ENCODE results near the gene IQCK. TPM values are rescaled to one million over a fixed set of nuclear protein-coding genes. Genes with fewer than 3 reads are reported as not detected.
A peak's percentile ranks its signal among the peaks of the same experiment; 100 is the strongest.

IQCK gene
- total and polyA plus RNA-seq, 5 experiments from 2014 or later = 1.7 to 3.1 (median 2.3) TPM

DNA sequence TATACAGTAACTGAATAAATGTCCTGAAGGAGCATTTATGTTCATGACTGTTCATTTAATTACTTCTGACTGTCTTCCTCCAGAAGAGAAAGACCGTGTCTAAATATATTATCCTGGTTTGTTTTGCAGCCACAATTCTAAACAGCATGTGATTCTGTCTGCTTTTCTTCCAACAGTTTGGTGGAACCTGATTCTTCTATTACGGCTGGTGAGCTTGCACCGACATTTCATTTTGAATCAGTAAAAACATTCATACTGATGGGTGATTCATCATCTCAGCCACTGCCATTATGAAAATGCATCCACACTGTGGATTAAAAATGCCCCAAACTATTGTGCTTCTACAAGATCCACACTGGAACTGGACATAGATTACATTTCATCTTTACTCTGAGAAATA is 17.0 kb upstream of the IQCK start:
- ATAC-seq (no peak), DNase-seq (no peak)
- Mint-ChIP-seq H3K36me3 (peaks cover 3 to 74% (median 32%) of the 10 kb centered on the region in 3 donors), H3K4me3 (no peak overlapping the region), H3K27ac (peak overlapping the region in 5 of 10 donors; percentile 2 to 74 (median 68)), H3K27me3 (no peaks in the 10 kb centered on the region), H3K4me1 (peaks cover 16 to 35% (median 31%) of the 10 kb centered on the region in 4 donors), H3K9me3 (no peaks in the 10 kb centered on the region)
- POLR2A ChIA-PET = no interaction called here

DNA sequence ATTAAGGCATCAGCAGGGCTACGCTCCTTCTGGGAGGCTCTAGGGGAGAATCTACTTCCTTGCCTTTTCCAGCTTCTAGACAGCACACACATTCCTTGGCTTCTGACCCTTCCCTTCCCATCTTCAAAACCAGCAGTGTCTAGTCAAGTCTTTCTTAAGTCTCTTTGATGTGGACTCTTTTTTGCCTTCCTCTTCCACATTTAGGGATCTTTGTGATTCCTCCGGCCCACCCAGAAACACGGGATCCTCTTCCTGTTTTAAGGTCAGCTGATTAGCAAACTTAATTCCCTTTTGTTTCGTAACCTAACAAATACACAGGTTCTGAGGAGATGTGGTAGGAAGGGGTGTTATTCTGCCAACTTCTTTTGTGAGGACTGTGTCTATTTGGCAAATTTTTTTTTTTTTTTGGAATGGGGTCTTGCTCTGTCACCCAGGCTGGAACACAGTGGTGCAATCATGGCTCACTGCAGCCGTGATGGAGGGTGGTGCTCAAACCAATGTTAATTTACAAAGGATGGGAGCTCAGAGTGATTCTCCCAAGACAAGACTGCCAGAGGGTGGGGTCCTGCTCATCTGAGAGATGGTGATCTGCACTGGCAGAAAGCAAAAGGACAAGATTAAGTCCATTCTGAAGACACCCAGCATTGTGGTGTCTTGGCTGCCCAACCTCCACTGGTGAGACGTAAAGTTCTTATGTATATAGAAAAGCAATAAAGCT is 14.7 kb upstream of the IQCK start:
- Mint-ChIP-seq H3K4me1 (peaks cover 6 to 13% (median 10%) of the 10 kb centered on the region in 4 donors), H3K9me3 (no peaks in the 10 kb centered on the region), H3K27me3 (no peaks in the 10 kb centered on the region), H3K4me3 (no peak overlapping the region), H3K36me3 (peaks cover 3 to 86% (median 36%) of the 10 kb centered on the region in 3 donors), H3K27ac (peak overlapping the region in 6 of 10 donors; percentile 19 to 80 (median 52))
- POLR2A ChIA-PET = no interaction called here
- ATAC-seq (no peak), DNase-seq (no peak)

DNA sequence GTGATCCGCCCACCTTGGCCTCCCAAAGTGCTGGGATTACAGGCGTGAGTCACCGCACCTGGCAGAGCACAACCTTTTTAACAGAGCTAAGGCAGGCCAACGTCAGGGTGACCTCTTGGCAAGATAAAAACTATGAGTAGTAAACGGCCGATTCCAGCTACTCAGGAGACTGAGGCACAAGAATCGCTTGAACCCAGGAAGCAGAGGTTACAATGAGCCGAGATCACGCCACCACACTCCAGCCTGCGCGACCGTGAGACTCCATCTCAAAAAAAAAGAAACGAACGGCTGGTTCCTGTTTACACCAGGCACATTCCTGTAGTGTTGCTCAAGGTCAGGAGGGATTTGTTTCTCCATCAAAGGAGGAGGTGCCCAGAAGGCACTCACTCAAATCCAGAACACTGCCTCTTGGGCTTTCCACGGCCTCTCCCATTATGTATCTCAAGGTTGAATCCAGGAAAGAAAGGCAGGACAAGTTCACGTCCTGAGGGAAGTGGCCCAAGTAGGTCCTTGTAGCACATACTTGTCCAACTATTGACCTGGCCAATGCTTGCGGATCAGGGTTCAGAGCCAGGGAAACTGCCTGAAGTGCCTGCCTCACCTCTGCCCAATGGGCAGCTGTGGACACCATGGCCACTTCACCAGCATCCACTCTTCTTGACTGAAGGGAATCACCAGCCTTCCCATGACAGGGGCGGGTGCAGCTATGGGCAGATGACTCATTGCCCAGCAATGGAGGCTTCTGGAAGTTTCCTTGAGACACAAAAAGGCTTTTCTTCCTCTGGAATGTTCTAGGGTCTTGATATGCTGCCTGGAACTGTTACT is 13.5 kb upstream of the IQCK start:
- ATAC-seq (no peak), DNase-seq (no peak)
- no peaks in the 10 kb centered on the region for H3K9me3 Mint-ChIP-seq
- no peak overlapping the region for H3K4me3 Mint-ChIP-seq
- H3K36me3 Mint-ChIP-seq = peaks cover 3 to 88% (median 36%) of the 10 kb centered on the region in 3 donors
- H3K4me1 Mint-ChIP-seq = peaks cover 5 to 6% (median 5%) of the 10 kb centered on the region in 4 donors
- no peaks in the 10 kb centered on the region for H3K27me3 Mint-ChIP-seq
- H3K27ac Mint-ChIP-seq = peak overlapping the region in 3 of 10 donors; percentile 15 to 46 (median 45)
- POLR2A ChIA-PET = no interaction called here

DNA sequence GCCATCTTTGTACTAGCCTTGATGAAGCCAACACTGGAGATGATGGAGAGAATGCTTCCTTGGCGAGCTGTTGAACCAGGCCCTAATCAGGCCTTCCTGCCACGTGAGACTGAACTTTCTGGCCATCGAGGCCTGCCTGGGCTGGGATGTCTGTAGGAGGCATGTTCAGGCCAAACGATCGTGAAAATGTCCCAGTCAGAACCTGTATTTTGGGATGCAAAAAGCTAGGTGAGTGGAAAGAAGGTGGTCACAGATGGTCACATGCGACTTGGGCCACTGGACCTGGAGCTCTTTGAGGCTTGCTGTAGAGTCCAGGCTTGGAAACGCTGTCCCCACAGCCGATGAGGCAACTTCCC is 12.9 kb upstream of the IQCK start:
- H3K27me3 Mint-ChIP-seq = no peaks in the 10 kb centered on the region
- POLR2A ChIA-PET = no interaction called here
- peaks cover 3 to 88% (median 33%) of the 10 kb centered on the region in 3 donors for H3K36me3 Mint-ChIP-seq
- H3K27ac Mint-ChIP-seq = peak overlapping the region in 3 of 10 donors; percentile 15 to 46 (median 45)
- H3K4me3 Mint-ChIP-seq = no peak overlapping the region
- no peaks in the 10 kb centered on the region for H3K9me3 Mint-ChIP-seq
- peaks cover 4 to 11% (median 8%) of the 10 kb centered on the region in 4 donors for H3K4me1 Mint-ChIP-seq
- no peak for ATAC-seq
- DNase-seq = no peak

DNA sequence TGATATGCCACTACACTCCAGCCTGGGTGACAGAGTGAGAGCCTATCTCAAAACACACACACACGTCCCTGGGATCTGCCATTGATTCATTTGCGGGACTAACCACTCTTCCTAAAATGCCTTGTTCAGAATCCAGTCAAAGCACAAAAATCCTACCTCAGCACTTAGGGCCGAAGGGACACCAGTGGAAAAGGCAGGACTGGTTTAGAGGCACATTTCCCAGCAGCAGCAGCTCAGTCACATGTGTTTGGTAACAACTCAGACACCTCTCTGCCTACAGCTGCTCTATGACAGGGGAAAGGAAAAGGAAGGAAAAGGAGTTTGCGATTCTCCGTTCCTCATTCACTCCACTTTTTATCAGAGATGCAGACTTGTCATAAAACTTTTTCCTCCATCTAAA is 12.2 kb upstream of the IQCK start:
- Mint-ChIP-seq H3K27me3 (no peaks in the 10 kb centered on the region), H3K9me3 (no peaks in the 10 kb centered on the region), H3K4me1 (peaks cover 4 to 11% (median 7%) of the 10 kb centered on the region in 4 donors), H3K36me3 (peaks cover 3 to 86% (median 27%) of the 10 kb centered on the region in 3 donors), H3K27ac (peak overlapping the region in 4 of 10 donors; percentile 14 to 46 (median 20)), H3K4me3 (no peak overlapping the region)
- POLR2A ChIA-PET = no interaction called here
- ATAC-seq = no peak
- DNase-seq = no peak

DNA sequence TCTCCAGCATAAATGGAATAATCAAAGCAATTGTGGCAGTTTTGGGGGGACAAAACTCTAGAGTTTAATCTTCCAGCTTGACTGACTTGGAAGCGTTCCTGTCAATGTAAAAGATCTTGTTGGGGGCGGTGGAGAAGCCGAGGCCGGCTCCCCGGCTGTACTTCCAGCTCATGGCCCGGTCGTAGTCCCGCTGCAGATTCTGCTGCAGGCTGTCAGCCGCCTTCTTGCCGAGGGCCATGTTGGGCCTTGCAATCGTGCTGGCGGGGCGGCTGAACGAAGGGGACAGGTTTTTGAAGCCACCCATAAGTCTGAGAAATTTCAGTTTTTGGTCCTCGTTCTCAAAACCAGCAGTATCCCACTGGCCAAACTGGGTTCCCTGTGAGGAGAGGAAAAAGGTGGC is 11.2 kb upstream of the IQCK start:
- Mint-ChIP-seq H3K4me1 (peaks cover 4 to 12% (median 10%) of the 10 kb centered on the region in 4 donors), H3K36me3 (peaks cover 3 to 83% (median 27%) of the 10 kb centered on the region in 3 donors), H3K9me3 (no peaks in the 10 kb centered on the region), H3K27ac (peak overlapping the region in 2 of 10 donors; percentile 14 to 37), H3K27me3 (no peaks in the 10 kb centered on the region), H3K4me3 (no peak overlapping the region)
- ATAC-seq (no peak), DNase-seq (no peak)
- POLR2A ChIA-PET = interaction anchor here (1.6 kb wide), 1 partner anchor 11 kb away, joined by 6 read pairs; no protein-coding TSS in a partner anchor

DNA sequence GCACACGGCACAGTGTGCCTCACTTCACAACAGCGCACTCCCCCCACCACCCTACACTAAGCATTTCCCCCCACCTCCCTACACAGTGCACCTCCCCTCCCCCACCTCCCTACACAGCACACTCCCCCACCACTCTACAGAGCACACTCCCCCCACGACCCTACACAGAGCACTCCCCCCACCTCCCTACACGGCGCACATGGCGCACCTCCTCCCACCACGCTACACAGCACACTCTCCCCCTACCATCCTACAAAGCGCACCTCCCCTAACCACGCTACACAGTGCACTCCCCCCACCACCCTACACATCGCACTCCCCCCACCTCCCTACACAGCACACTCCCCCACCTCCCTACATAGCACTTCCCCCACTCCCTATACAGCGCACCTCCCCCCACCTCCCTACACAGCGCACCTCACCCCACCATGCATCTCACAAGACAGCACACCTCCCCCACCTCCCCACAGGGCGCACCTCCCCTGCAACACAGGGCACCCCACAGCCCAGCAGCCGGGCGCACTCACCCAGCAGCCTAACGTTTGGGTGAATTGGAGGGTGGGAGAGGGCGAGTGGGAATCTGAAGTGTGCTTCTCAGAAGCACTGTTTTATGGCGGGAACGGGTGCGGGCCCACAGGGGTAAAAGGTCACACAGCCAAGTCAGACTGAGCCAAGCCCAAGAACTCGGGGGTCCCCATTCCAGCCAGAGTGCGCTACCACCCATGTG is 10.3 kb upstream of the IQCK start:
- no peak overlapping the region for H3K4me3 Mint-ChIP-seq
- POLR2A ChIA-PET = interaction anchor here (1.6 kb wide), 1 partner anchor 12 kb away, joined by 6 read pairs; no protein-coding TSS in a partner anchor
- H3K27ac Mint-ChIP-seq = peak overlapping the region in 2 of 10 donors; percentile 37 to 54
- peaks cover 3 to 80% (median 21%) of the 10 kb centered on the region in 3 donors for H3K36me3 Mint-ChIP-seq
- H3K27me3 Mint-ChIP-seq = no peaks in the 10 kb centered on the region
- H3K4me1 Mint-ChIP-seq = peaks cover 4 to 12% (median 11%) of the 10 kb centered on the region in 4 donors
- H3K9me3 Mint-ChIP-seq = no peaks in the 10 kb centered on the region
- ATAC-seq (no peak), DNase-seq (no peak)

DNA sequence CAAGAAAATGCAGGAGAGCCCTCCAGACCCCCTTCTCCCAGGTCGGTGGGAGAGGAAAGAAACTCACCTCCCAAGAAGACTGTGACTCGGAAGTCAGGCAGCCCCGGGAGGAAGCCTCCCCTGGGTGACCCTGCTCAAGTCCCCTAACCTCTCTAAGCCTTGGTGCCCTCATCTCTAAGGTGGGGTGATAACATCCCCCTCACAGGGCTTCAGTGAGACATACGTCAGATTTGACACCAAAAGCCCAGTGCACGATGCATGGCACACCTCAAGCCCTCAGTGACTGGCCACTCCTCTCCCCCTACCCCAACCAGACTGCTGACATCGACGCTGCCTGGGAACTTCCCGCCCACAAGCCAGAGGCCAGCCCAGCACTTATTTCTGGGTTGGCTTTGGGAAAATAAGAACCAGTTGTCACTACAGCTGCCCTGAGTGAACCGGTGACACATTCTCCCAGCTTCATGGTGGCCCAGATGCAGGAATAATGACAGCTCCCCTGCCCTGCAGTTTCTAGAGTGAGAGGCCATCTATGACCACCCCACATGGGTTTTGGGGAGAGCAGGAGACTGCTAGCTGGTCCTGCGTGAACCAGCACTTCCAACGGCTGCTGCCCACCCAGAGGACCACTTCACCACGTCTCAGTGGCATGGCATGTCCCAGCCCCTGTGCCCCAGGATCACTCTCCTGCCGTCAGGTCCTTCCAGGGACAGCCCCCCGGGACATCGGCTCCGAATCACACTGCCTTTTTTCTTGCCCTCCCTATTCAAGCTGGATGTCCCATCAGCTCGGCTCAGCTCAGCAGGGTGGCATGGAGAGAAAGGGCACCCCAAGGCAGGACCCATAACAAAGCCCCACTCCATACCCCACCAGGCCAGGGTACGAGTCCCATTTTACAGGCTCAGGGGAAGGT is 9.5 kb upstream of the IQCK start:
- Mint-ChIP-seq H3K4me1 (peaks cover 1 to 16% (median 11%) of the 10 kb centered on the region in 4 donors), H3K27me3 (no peaks in the 10 kb centered on the region), H3K9me3 (no peaks in the 10 kb centered on the region), H3K27ac (peak overlapping the region in 5 of 10 donors; percentile 12 to 94 (median 53)), H3K4me3 (no peak overlapping the region), H3K36me3 (peaks cover 3 to 79% (median 19%) of the 10 kb centered on the region in 3 donors)
- ATAC-seq = no peak
- POLR2A ChIA-PET = interaction anchor here (1.2 kb wide), 1 partner anchor 10 kb away, joined by 5 read pairs; the partner anchor contains the start of genes IQCK and KNOP1
- DNase-seq = no peak

DNA sequence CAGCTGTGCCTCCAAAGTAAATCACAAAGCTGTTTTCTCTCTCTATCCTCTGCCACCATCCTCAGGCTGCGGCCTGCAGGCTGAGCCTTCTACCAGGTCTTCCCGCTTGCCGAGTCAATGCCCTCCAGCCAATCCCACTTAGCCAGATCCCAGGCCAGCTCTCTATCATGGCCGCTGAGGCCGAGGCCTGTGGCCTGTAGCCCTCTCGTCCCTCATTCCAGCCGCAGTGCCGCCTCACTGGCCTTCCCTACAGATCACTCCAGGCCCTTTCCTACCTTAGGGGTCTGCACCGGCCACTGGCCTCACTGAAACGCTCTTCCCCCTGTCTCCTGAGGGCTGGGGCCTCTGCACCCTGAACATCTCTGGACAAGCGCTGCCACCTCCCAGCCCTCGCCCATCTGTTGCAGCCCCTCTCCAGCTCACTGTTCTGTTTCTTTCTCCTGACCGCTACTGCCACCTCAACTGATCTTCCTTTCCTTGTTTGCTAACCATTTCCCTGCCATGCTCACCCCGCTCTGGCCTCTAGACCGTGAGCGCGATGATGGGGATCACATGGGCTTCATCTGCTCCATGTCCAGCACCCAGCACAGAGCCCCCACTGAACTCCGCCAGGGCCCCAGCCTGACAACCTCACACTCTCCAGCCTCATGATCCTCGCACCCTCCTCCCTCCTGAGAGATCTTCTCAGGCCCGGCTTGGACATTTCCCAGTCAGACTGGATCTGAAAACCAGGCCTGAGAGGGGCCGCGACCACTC is 8.5 kb upstream of the IQCK start:
- no peak for DNase-seq
- ATAC-seq = no peak
- Mint-ChIP-seq H3K27me3 (no peaks in the 10 kb centered on the region), H3K36me3 (peaks cover 9 to 79% (median 25%) of the 10 kb centered on the region in 3 donors), H3K4me1 (peaks cover 1 to 18% (median 18%) of the 10 kb centered on the region in 4 donors), H3K27ac (peak overlapping the region in 6 of 10 donors; percentile 32 to 94 (median 64)), H3K9me3 (no peaks in the 10 kb centered on the region), H3K4me3 (no peak overlapping the region)
- POLR2A ChIA-PET = interaction anchor here (1.2 kb wide), 1 partner anchor 9 kb away, joined by 5 read pairs; the partner anchor contains the start of genes IQCK and KNOP1

DNA sequence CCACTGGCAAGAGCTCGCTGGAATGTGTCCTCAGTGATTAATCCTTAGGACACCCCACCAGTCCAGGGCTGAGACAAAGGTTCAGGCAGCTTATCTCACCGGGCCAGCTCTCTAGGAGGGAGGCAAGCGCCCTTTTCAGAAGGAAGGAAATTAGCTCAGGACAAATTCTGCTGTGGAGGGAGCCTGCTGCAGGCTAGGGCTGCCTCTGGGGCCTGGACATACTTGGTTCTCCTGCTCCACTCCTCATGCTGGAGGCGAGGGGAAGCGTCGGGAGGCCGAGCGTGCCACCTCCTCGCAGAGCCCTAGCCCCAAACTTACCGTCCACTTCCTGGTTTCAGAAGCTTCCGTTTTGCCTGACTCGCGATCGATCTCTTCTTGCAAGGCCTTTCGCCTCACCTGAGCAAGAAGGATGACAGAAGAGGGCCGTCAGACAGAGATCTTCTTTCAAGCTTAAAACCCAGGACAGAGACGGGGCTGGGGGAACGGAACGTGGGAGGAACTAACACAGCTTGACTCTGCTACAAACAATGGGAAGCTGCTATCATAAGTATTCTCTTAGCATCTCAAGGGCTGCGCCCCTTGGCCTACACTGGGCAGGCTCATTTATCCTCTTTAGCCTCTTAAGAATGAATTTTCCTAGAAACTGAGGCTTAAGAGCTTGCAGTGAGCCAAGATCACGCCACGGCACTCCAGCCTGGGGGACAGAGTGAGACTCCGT is 7.7 kb upstream of the IQCK start:
- Mint-ChIP-seq H3K4me1 (peaks cover 5 to 22% (median 19%) of the 10 kb centered on the region in 4 donors), H3K27ac (peak overlapping the region in 4 of 10 donors; percentile 15 to 94 (median 42)), H3K36me3 (peaks cover 10 to 75% (median 22%) of the 10 kb centered on the region in 3 donors), H3K27me3 (no peaks in the 10 kb centered on the region), H3K4me3 (no peak overlapping the region), H3K9me3 (no peaks in the 10 kb centered on the region)
- no peak for ATAC-seq
- no peak for DNase-seq
- POLR2A ChIA-PET = no interaction called here

Data from naive thymus-derived CD8-positive, alpha-beta T cell (primary cell).